CD4-positive, CD25-positive, alpha-beta regulatory T cell (primary cell): ENCODE data around the gene VEZT. TPM values are rescaled to one million over a fixed set of nuclear protein-coding genes. Genes with fewer than 3 reads are reported as not detected.
"Not testable (repeated sequence)": the region's sequence is repeated elsewhere in the genome, so short reads cannot be mapped to it uniquely, and the experiment has no call there.

Experiments
- ATAC-seq, 2 donors: fragments of 150-1000 bp; cut with Tn5 transposase; one replicate each; pipeline ENCODE4 v1.10.0; 2021; ENCODE audit warnings: low read depth in 2 of 2, moderate number of reproducible peaks in 2 of 2, moderate library complexity in 1 of 2
- DNase-seq, 3 donors: peaks; one replicate each; pipeline versions ENCODE4 v3.0.0 to v3.0.0-alpha.2; 2012 to 2022; ENCODE audit warnings: mixed read lengths in 1 of 3
- H3K27ac ChIP-seq: one replicate; pipeline ENCODE4 v1.7.0; 2013; ENCODE audit warnings: mild to moderate bottlenecking, low read length; ENCODE audit not compliant: insufficient read depth, poor library complexity, severe bottlenecking
- H3K27me3 ChIP-seq: one replicate; pipeline ENCODE4 v1.7.0; 2013; ENCODE audit warnings: low read length; ENCODE audit not compliant: control insufficient read depth, insufficient read depth
- H3K36me3 ChIP-seq: one replicate; pipeline ENCODE4 v1.7.0; 2013; ENCODE audit warnings: mild to moderate bottlenecking, low read length, moderate library complexity; ENCODE audit not compliant: control insufficient read depth, insufficient read depth
- H3K4me1 ChIP-seq: 2 replicates; pipeline ENCODE4 v1.7.0; 2013; ENCODE audit warnings: mild to moderate bottlenecking, low read length; ENCODE audit not compliant: insufficient read depth, control insufficient read depth, poor library complexity, severe bottlenecking
- H3K4me3 ChIP-seq: one replicate; pipeline ENCODE4 v1.7.0; 2013; ENCODE audit warnings: low read depth, mild to moderate bottlenecking, low read length, moderate library complexity
- H3K9me3 ChIP-seq, 2 experiments: 1 replicate in 1 of 2; 2 replicates in 1 of 2; pipeline ENCODE4 v1.7.0; 2013; ENCODE audit warnings: low read length in 2 of 2, mild to moderate bottlenecking in 1 of 2, moderate library complexity in 1 of 2; ENCODE audit not compliant: control insufficient read depth in 2 of 2
- H3K27ac Mint-ChIP-seq, 3 donors: one replicate each; pipeline ENCODE4 v1.8.0; 2020 to 2022; ENCODE audit warnings: mild to moderate bottlenecking in 3 of 3, mixed read lengths in 3 of 3, moderate library complexity in 2 of 3
- H3K27me3 Mint-ChIP-seq: one replicate; pipeline ENCODE4 v1.8.0; 2022; ENCODE audit warnings: mild to moderate bottlenecking, mixed read lengths
- H3K36me3 Mint-ChIP-seq: one replicate; pipeline ENCODE4 v1.8.0; 2020; ENCODE audit warnings: mixed read lengths
- H3K4me1 Mint-ChIP-seq, 4 donors: one replicate each; pipeline ENCODE4 v1.8.0; 2020 to 2022; ENCODE audit warnings: mixed read lengths in 4 of 4, mild to moderate bottlenecking in 1 of 4
- H3K4me3 Mint-ChIP-seq, 4 donors: one replicate each; pipeline ENCODE4 v1.8.0; 2020 to 2022; ENCODE audit warnings: mild to moderate bottlenecking in 4 of 4, mixed read lengths in 4 of 4, moderate library complexity in 3 of 4
- H3K9me3 Mint-ChIP-seq, 7 donors: one replicate each; pipeline ENCODE4 v1.8.0; 2020 to 2022; ENCODE audit warnings: mixed read lengths in 7 of 7, mild to moderate bottlenecking in 3 of 7, moderate library complexity in 2 of 7
- polyA plus RNA-seq, 4 donors: library from polyadenylated mRNA; unstranded; fragments of 300-500 nt; fragmentation: Illumina TruSeq; gene quantifications; one replicate each; pipeline ENCODE4 v1.2.3, GENCODE V29; 2021
- total RNA-seq: library from RNA; stranded (reverse); gene quantifications from one replicate; pipeline ENCODE4 v1.2.3, GENCODE V29; 2022

Gene VEZT
- total and polyA plus RNA-seq, 5 donors from 2014 or later = 21.9 to 52.9 (median 28.7) TPM

DNA sequence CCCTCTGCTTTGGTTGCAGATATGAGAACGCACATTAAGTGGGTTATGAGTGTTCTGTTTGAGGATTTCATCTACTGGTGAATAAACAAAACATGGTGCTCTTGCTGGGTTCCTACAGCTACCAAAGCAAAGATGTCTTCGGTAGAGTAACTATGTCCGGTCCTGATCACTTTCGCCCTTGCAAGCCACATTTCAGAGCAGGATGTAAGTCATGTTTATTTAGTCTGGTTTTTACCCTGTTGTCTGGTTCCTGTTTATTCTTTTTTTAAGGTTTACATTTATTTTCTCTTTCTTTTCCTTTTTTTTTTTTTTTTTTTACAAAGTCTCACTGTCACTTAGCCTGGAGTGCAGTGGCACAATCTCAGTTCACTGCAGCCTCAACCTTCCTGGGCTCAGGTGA, 99.2 kb downstream of the VEZT start:
- no peaks in the 10 kb centered on the region for H3K36me3 Mint-ChIP-seq
- ATAC-seq (no peak), DNase-seq (no peak)
- peaks cover 5% of the 10 kb centered on the region for H3K27me3 Mint-ChIP-seq
- no peaks in the 10 kb centered on the region for H3K9me3 ChIP-seq
- no peaks in the 10 kb centered on the region for H3K4me1 Mint-ChIP-seq
- no peaks in the 10 kb centered on the region for H3K27me3 ChIP-seq
- no peak overlapping the region for H3K27ac Mint-ChIP-seq
- H3K36me3 ChIP-seq = no peaks in the 10 kb centered on the region
- peaks cover 0 to 1% (median 0%) of the 10 kb centered on the region in 7 donors for H3K9me3 Mint-ChIP-seq
- no peak overlapping the region for H3K4me3 Mint-ChIP-seq
- H3K27ac ChIP-seq = no peak overlapping the region
- no peak overlapping the region for H3K4me3 ChIP-seq
- H3K4me1 ChIP-seq = no peaks in the 10 kb centered on the region

DNA sequence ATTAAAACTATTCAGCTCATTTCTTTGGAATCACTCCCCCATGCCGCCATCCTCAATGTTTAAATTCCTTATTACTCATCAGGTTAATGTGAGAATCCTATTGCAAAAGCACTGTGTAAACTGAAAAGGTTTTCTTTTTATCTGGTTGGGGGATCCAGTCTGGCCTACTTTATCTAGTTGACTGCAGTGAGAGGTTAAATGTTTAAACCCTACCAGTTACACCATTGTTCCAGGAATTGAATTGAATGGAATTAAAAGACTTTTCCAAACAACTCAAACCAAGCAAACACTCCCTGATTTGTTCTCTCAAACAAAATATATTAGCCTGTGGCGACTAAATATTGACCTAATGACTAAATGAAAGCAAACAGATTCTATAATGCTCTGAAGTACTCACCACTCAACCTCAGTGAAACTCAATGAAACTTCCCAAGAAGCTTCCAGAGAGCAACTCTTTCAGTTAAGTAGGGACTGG, 100.5 kb downstream of the VEZT start:
- Mint-ChIP-seq H3K9me3 (peaks cover 0 to 1% (median 0%) of the 10 kb centered on the region in 7 donors), H3K36me3 (no peaks in the 10 kb centered on the region), H3K27me3 (peaks cover 5% of the 10 kb centered on the region), H3K27ac (no peak overlapping the region), H3K4me3 (no peak overlapping the region), H3K4me1 (no peaks in the 10 kb centered on the region)
- no peaks in the 10 kb centered on the region for H3K9me3 ChIP-seq
- no peaks in the 10 kb centered on the region for H3K4me1 ChIP-seq
- ATAC-seq (no peak), DNase-seq (no peak)
- H3K27me3 ChIP-seq = no peaks in the 10 kb centered on the region
- no peak overlapping the region for H3K27ac ChIP-seq
- no peak overlapping the region for H3K4me3 ChIP-seq
- no peaks in the 10 kb centered on the region for H3K36me3 ChIP-seq

DNA sequence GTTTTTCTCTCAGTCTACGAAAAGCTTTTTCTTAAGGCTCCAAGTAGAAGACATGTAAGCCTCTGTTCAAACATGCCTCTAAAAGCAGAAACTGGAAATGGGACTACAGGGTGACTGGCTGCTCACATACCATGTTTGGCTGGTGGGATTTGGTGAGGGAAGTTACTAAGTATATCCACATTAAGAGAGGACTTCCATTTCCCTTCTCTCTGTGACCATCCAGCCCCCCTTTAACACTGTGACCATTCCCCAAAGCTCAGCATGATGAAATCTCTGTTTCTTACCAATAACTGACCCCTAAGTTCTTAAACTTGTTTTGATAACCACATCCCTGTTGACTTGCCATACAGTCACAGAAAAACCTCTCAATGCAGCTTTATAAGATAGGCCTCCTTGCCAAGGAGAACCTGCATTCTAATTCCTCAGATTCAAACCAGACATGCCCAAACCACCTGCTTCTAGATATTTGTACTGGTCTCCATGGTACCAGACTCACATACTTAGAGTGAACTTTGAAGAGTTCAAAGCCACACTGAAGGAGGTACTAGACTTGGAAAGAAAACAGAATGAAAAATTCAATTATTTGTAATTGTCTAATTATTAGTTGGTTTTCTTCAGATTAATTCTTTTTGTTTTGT, 102.2 kb downstream of the VEZT start:
- peaks cover 5% of the 10 kb centered on the region for H3K27me3 Mint-ChIP-seq
- DNase-seq = no peak

GRCh38 chr12:95321516-95322246, 104.1 kb downstream of the VEZT start:
- peaks cover 0 to 1% (median 0%) of the 10 kb centered on the region in 7 donors for H3K9me3 Mint-ChIP-seq
- no peak overlapping the region for H3K4me3 ChIP-seq
- peaks cover 5% of the 10 kb centered on the region for H3K27me3 Mint-ChIP-seq
- no peak overlapping the region for H3K4me3 Mint-ChIP-seq
- H3K36me3 Mint-ChIP-seq = no peaks in the 10 kb centered on the region
- no peak overlapping the region for H3K27ac ChIP-seq
- peak overlapping the region in 1 of 3 donors; percentile 43 for H3K27ac Mint-ChIP-seq
- H3K4me1 ChIP-seq = no peaks in the 10 kb centered on the region
- H3K36me3 ChIP-seq = no peaks in the 10 kb centered on the region
- ATAC-seq (no peak), DNase-seq (no peak)
- H3K27me3 ChIP-seq = no peaks in the 10 kb centered on the region
- H3K9me3 ChIP-seq = no peaks in the 10 kb centered on the region
- no peaks in the 10 kb centered on the region for H3K4me1 Mint-ChIP-seq

More for the DNA sequence above, 102.2 kb downstream of the VEZT start:
- no peak overlapping the region for H3K4me3 ChIP-seq
- H3K27ac ChIP-seq = no peak overlapping the region
- H3K27me3 ChIP-seq = no peaks in the 10 kb centered on the region
- Mint-ChIP-seq H3K27ac (no peak overlapping the region), H3K4me1 (no peaks in the 10 kb centered on the region), H3K4me3 (no peak overlapping the region), H3K9me3 (peaks cover 0 to 1% (median 0%) of the 10 kb centered on the region in 7 donors), H3K36me3 (no peaks in the 10 kb centered on the region)
- ATAC-seq = no peak
- no peaks in the 10 kb centered on the region for H3K36me3 ChIP-seq
- H3K9me3 ChIP-seq = no peaks in the 10 kb centered on the region
- no peaks in the 10 kb centered on the region for H3K4me1 ChIP-seq

- Mint-ChIP-seq H3K4me1 (no peaks in the 10 kb centered on the region), H3K4me3 (no peak overlapping the region), H3K36me3 (no peaks in the 10 kb centered on the region), H3K27me3 (peaks cover 5% of the 10 kb centered on the region), H3K27ac (no peak overlapping the region), H3K9me3 (no peaks in the 10 kb centered on the region)
- ATAC-seq = no peak
- DNase-seq = no peak
- Histone ChIP-seq H3K27ac (no peak overlapping the region), H3K4me1 (no peaks in the 10 kb centered on the region), H3K36me3 (no peaks in the 10 kb centered on the region), H3K27me3 (no peaks in the 10 kb centered on the region), H3K4me3 (no peak overlapping the region), H3K9me3 (no peaks in the 10 kb centered on the region)
Observed at GRCh38 chr12:95322326-95322725, 104.7 kb downstream of the VEZT start.

- ATAC-seq = no peak
- no peak for DNase-seq
- Histone ChIP-seq H3K9me3 (no peaks in the 10 kb centered on the region), H3K27me3 (no peaks in the 10 kb centered on the region), H3K4me1 (no peaks in the 10 kb centered on the region), H3K4me3 (no peak overlapping the region), H3K27ac (no peak overlapping the region), H3K36me3 (no peaks in the 10 kb centered on the region)
- Mint-ChIP-seq H3K4me1 (no peaks in the 10 kb centered on the region), H3K4me3 (no peak overlapping the region), H3K27me3 (peaks cover 5% of the 10 kb centered on the region), H3K36me3 (no peaks in the 10 kb centered on the region), H3K9me3 (no peaks in the 10 kb centered on the region), H3K27ac (no peak overlapping the region)
Observed at GRCh38 chr12:95323212-95323611, 105.6 kb downstream of the VEZT start.

- H3K27ac ChIP-seq, H3K4me3 ChIP-seq, H3K36me3 Mint-ChIP-seq, ATAC-seq, H3K4me1 Mint-ChIP-seq, H3K9me3 Mint-ChIP-seq, H3K4me3 Mint-ChIP-seq, DNase-seq, H3K36me3 ChIP-seq, H3K27me3 ChIP-seq, H3K4me1 ChIP-seq, H3K9me3 ChIP-seq, H3K27ac Mint-ChIP-seq: not testable (repeated sequence)
- peaks cover 13% of the 10 kb centered on the region for H3K27me3 Mint-ChIP-seq
Observed at GRCh38 chr12:95324246-95324645, 106.6 kb downstream of the VEZT start.

DNA sequence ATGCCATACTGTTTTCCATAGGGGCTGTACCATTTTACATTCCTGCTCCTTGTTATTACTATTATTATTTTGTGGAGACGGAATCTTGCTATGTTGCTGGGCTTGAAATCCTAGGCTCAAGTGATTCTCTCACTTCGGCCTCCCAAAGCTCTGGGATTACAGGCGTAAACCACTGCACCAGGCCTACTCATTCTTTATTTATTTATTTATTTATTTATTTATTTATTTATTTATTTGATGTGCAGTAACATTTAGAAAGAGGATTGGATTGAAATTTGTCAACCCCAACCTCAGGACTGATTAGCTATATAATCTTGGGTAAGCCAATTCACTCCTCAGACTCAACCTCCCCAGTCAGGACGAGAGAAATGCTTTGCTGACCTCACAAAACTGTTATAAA, 107.9 kb downstream of the VEZT start:
- ATAC-seq = no peak
- peaks cover 8% of the 10 kb centered on the region for H3K27me3 Mint-ChIP-seq
- no peak overlapping the region for H3K27ac Mint-ChIP-seq

More for the DNA sequence above, 107.9 kb downstream of the VEZT start:
- DNase-seq = no peak
- Histone ChIP-seq H3K4me3 (no peak overlapping the region), H3K36me3 (no peaks in the 10 kb centered on the region), H3K9me3 (no peaks in the 10 kb centered on the region), H3K27me3 (no peaks in the 10 kb centered on the region), H3K27ac (no peak overlapping the region), H3K4me1 (no peaks in the 10 kb centered on the region)
- H3K4me3 Mint-ChIP-seq = no peak overlapping the region
- no peaks in the 10 kb centered on the region for H3K4me1 Mint-ChIP-seq
- H3K36me3 Mint-ChIP-seq = no peaks in the 10 kb centered on the region
- H3K9me3 Mint-ChIP-seq = no peaks in the 10 kb centered on the region
